GM19351 (cell line): Measurements from ENCODE around the gene MAPK14.

Experiments
- ATAC-seq: cut with Tn5 transposase; IDR thresholded peaks from one replicate; pipeline ENCODE4 v1.9.1; 2021; ENCODE audit warnings: mild to moderate bottlenecking, moderate library complexity; ENCODE audit not compliant: unreplicated experiment

Gene MAPK14

DNA sequence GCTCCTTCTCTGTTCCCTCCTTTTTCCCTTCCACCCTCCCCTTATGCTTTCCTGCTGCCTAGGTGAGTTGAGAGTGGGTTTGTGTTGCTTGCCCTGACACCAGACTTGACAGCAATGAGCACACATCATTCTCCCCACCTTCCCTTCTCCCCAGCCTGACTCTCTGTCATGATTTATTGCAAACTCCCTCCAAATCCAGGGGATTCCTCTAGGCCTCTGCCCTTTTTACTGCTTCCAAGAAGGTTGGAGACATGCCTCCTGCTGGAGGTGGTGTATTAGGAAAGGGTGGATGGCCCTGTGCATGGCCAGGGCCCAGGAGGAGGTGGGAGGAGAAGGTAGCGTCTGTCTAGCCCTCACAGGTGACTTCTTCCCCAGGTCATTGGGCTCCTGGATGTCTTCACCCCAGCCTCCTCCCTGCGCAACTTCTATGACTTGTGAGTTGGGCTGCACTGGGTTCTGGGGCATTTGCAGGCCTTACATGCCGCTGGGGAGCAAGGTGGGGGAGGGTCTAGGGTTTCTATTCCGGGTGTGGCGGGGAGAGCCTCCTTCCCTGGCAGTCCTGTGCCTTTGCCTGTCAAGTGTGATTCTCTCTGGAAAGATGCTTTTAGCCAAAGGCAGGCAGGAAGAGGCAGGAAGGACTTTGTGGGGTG is 104.8 kb downstream of the MAPK14 start:
- no peak for ATAC-seq

- no peak for ATAC-seq
Measured at GRCh38 chr6:36133148-36133547, 105.5 kb downstream of the MAPK14 start.

DNA sequence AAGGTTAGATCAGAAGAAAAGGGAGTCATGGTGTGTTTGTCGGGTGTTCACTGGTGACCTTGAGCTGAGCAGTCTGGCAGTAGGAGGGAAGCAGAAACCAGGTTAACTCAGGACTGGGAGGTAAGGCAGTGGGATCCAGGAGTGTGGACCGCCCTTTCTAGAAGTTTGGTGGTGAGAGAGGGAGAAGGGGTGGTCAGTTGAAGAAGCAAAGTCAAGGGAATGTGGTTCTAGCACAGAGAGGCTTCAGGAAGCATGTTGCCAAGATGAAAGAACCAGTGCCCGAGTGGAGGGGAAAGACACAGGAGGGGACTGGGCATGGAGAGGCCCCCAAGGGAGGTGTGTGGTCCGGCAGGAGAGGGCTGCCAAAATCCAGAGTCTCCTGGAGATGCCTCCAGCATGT is 106.3 kb downstream of the MAPK14 start:
- ATAC-seq = no peak

GRCh38 chr6:36135053-36135731 is 107.6 kb downstream of the MAPK14 start:
- ATAC-seq = no peak

- ATAC-seq = no peak
Measured at GRCh38 chr6:36136034-36136433, 108.4 kb downstream of the MAPK14 start.

GRCh38 chr6:36136551-36136950 is 108.9 kb downstream of the MAPK14 start:
- ATAC-seq = no peak

GRCh38 chr6:36138667-36139066 is 111.1 kb downstream of the MAPK14 start:
- no peak for ATAC-seq

DNA sequence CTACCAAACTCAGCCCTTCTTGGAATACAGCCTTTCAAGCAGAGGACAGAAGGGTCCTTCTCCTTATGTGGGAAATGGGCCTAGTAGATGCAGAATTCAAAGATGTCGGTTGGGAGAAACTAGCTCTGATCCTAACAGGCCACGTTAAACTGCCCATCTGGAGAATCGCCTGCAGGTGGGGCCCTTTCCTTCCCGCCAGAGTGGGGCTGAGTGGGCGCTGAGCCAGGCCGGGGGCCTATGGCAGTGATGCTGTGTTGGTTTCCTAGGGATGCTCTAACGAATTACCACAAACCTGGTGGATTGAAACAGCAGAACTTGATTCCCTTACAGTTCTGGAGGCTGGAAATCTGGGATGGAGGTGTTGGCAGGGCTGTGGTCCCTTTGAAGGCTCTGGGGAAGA is 111.8 kb downstream of the MAPK14 start:
- no peak for ATAC-seq

DNA sequence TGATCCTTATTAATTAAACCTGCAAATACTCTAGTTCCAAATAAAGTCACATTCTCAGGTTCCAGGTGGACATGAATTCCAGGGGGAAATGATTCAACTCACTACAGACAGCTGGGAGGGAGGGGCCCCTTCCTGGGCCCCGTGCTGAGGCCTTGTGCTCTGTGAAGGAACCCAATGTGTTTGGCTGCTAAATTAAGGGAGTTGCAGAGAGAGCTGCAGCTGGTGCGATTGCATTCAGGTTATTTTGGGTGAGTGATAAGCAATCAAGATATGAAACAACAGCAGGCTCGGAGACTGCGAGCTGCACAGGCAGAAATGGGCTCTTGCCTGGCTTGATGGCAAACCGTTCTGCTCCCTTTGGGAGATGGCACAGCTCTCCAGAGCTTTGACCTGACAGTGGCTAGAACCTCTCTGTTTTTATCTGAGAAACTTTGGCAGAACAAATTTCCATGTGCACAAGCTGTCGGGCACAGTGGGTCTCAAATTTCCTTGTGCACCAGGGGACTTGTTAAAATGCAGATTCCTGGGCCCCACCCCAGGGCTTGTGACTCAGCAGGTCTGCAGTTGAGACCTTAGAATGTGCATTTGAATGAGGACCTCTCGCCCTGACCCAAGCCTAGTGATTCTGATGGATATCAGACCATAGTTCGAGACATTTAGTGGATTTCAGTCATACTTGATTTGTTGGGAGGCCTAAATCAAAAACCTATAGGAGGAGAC is 112.5 kb downstream of the MAPK14 start:
- no peak for ATAC-seq

DNA sequence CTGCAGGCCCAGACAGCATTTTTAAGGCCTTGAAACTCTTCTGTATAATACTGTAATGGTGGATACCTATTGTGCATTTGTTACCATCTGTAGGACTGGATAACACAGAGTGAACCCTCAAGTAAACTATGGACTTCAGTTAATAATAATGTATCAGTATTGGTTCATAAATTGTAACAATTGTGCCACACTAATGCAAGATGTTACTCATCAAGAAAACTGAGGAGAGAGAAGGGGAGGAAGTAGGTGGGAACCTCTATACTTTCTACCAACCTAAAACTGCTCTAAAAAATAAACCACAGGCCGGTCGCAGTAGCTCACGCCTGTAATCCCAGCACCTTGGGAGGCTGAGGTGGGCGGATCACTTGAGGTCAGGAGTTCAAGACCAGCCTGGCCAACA is 113.5 kb downstream of the MAPK14 start:
- no peak for ATAC-seq

- ATAC-seq = no peak
Measured at GRCh38 chr6:36141961-36142360, 114.4 kb downstream of the MAPK14 start.

DNA sequence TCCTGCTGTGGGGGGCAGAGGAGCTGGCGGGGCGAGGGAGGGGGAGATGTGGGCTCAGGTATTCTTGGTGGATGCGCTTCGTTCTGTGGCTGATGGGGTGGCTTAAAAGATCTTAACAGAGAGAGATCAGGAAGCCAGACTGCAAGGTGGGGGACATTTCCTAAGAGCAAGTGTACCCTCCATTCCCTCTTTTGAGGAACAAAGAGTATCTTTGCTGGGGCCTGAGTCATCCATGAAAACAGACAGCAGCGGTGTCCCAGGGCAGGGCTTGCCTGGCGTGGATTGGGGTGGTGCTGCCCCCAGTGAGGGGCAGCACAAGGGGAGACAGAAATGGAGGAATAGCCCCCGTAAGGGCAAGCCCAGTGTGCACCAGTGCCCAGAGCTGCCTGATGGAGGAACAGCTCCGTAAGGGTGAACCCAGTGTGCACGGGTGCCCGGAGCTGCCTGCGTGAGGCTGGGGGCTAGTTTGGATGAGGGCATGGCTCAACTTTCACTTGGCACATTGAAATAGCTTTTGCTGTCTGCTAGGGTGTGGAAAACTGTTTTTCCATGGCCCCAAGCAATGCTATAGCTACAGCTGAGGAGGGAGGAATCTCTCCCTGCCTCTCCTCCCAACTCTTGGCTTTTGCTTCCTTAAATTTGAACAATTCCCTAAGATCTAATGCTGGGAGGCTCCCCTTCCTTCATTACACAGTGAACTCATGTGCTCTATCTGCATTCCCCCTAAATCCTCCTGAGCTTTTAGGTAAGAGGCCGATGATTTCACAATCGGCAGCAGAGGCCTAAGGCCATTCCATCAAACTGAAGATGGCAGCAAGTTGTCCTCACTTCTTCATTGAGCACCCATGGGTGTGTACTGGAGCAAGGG is 115.6 kb downstream of the MAPK14 start:
- no peak for ATAC-seq

GRCh38 chr6:36145495-36145894 is 117.9 kb downstream of the MAPK14 start:
- ATAC-seq = no peak

DNA sequence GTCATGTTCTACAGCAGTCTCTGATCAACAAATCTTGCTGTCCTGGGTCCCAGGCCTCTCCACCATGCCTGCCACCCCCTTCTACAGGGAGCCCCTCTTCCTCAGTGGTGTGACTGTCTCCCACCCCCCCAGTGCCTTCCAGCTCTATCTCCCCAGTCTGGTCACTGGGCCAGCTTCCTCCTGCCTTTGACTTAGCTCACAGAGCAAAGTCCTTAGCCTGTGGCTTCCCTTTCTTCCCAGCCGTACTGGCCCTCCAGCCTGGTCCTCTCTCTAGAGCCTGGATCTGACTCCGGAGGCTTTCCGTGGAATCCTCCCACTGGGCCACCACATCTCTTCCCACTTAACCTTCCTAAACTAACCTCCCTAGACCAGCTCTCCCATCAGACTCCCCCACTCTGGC is 119.7 kb downstream of the MAPK14 start:
- no peak for ATAC-seq

DNA sequence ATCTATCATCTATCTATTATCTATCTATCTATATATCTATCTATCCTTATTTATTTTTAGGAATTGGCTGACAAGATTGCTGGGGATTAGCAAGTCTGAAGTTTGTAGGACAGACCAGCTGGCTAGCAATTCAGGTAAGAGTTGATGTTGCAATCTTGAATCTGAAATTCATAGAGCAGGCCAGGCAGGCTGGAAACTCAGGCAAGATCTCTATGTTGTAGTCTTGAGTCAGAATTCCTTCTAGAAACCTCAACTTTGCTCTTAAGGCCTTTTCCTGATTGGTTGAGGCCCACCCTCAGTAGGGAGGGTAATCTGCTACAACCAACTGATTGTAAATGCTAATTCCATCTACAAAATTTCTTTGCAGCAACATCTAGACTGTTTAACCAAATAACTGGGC is 121.9 kb downstream of the MAPK14 start:
- ATAC-seq = no peak

DNA sequence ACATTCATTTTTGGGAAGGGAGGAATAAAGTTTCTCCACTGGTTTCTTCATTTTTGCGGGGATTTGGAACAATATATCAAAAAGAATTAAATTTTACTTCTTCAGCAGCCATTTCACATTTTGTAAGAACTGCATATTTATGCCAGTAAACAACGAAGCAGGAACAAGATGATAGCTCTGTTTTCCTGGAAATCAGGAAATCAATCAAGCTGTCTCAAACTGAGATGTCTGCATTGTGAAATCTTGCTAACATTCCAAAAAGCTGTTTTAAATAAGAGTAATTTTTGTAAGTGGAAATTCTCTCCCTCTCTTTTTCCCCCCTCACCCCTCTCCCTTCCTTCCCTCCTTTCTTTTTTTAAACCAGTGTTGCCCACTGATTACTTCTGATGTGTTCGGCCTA is 122.7 kb downstream of the MAPK14 start:
- no peak for ATAC-seq

DNA sequence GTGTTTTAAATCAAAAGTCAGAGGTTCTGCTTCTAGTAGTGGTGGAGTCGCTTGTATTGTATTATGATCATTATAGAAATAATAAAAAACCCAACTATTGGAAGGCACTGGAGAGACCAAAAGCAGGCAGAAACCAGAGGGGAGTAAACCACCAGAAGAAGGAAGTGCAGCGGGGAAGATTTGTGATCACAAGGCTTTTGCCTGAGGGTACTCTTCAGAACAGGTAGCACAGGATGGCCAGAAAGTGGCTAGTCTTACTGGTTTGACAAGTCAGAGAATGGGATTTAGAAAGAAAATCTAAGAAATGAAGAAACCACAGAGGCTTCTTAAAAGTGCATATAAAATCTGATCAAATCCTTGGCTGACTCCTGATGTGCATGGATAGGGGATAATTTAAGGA is 126.7 kb downstream of the MAPK14 start:
- ATAC-seq = no peak

DNA sequence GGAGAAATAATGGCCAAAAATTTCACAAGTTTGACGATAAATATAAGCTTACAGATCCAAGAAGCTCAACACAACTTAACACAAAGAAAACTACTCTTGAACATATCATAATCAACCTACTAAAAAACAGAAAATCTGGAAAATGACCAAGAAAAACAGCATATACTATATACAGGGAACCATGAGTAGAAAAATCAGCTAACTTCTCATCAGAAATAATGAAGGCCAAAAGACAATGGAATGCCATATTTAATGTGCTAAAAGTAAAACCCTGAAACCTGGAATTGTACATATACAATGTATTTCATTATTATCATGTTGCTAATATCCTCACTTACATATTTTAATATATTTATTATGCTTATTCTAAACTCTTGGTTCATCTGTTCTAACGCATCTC is 128.1 kb downstream of the MAPK14 start:
- ATAC-seq = no peak

- ATAC-seq = no peak
Measured at GRCh38 chr6:36160147-36160760, 132.6 kb downstream of the MAPK14 start.
